ENCODE measurements around the gene F11R.

The F11R gene

GRCh38 chr1:161048949-161049722, 28.2 kb upstream of the F11R start:
- intact Hi-C loops (cut with DNase I; ENCODE audit: low total_unique reads): loop anchor here (10.0 kb wide), 1 partner anchor 346 kb away; no protein-coding TSS in a partner anchor
- no peak overlapping the region for H3K4me3 ChIP-seq
- DNase-seq: no peak
- TF ChIP-seq CTCF (IDR thresholded peaks at IDR 0.05): no peak
- no peaks in the 10 kb centered on the region for H3K9me3 ChIP-seq
- no peaks in the 10 kb centered on the region for H3K36me3 ChIP-seq
- H3K27ac ChIP-seq: no peak overlapping the region
- H3K4me1 ChIP-seq: peaks cover 0 to 12% (median 6%) of the 10 kb centered on the region in 4 donors
- peaks cover 0 to 2% of the 10 kb centered on the region in 2 donors for H3K27me3 ChIP-seq

GRCh38 chr1:161047436-161048420, 26.8 kb upstream of the F11R start:
- H3K27me3 ChIP-seq: no peaks in the 10 kb centered on the region
- intact Hi-C loops (cut with DNase I; ENCODE audit: low total_unique reads): loop anchor here (10.0 kb wide), 1 partner anchor 347 kb away; no protein-coding TSS in a partner anchor
- peaks cover 0 to 26% (median 11%) of the 10 kb centered on the region in 4 donors for H3K4me1 ChIP-seq
- no peak for DNase-seq
- peaks cover 1 to 7% (median 2%) of the 10 kb centered on the region in 3 donors for H3K36me3 ChIP-seq
- H3K4me3 ChIP-seq: no peak overlapping the region
- TF ChIP-seq CTCF (IDR thresholded peaks at IDR 0.05): no peak
- no peak overlapping the region for H3K27ac ChIP-seq
- no peaks in the 10 kb centered on the region for H3K9me3 ChIP-seq

- H3K27me3 ChIP-seq: no peaks in the 10 kb centered on the region
- no peak for TF ChIP-seq CTCF (IDR thresholded peaks at IDR 0.05)
- peaks cover 11 to 17% (median 12%) of the 10 kb centered on the region in 3 donors for H3K36me3 ChIP-seq
- H3K4me1 ChIP-seq: peaks cover 0 to 26% (median 11%) of the 10 kb centered on the region in 4 donors
- H3K27ac ChIP-seq: peak overlapping the region; percentile 87 to 90
- H3K9me3 ChIP-seq: no peaks in the 10 kb centered on the region
- intact Hi-C loops (cut with DNase I; ENCODE audit: low total_unique reads): loop anchor here (10.0 kb wide), 1 partner anchor 348 kb away; no protein-coding TSS in a partner anchor
- H3K4me3 ChIP-seq: peak overlapping the region; percentile 80 to 87
- no peak for DNase-seq
Measured at GRCh38 chr1:161046605-161047228, 25.8 kb upstream of the F11R start.

- peak; percentile 95 to 97 for DNase-seq
- H3K27me3 ChIP-seq: no peaks in the 10 kb centered on the region
- H3K4me1 ChIP-seq: peaks cover 0 to 26% (median 11%) of the 10 kb centered on the region in 4 donors
- intact Hi-C loops (cut with DNase I; ENCODE audit: low total_unique reads): loop anchor here (10.0 kb wide), 1 partner anchor 349 kb away; no protein-coding TSS in a partner anchor
- H3K9me3 ChIP-seq: no peaks in the 10 kb centered on the region
- peak in 1 of 2 experiments; percentile 0 for TF ChIP-seq CTCF (IDR thresholded peaks at IDR 0.05)
- peak within 1 kb of the TSS; percentile 80 to 87 for H3K4me3 ChIP-seq
- H3K27ac ChIP-seq: peak within 1 kb of the TSS; percentile 87 to 90
- peaks cover 19 to 24% (median 20%) of the 10 kb centered on the region in 3 donors for H3K36me3 ChIP-seq
Measured at GRCh38 chr1:161045736-161046604, 25.0 kb upstream of the F11R start, which contains the start of gene USF1. Gene USF1, minus strand, starts transcription at chr1:161045977. Its CDS starts 2,702 bp downstream, at chr1:161043275.
